Activated CD4-positive, alpha-beta memory T cell treated with anti-CD3 and anti-CD28 coated beads, Interleukin-2, amount 10 ng/mL, durations not matched to agents 7 days and 5 days (primary cell): ENCODE data around the gene BAZ2B. TPM values are rescaled to one million over a fixed set of nuclear protein-coding genes. Genes with fewer than 3 reads are reported as not detected.

Experiments used
- CTCF ChIA-PET: fragments of 350-600 bp; sonication (Branson Sonifier 250); formaldehyde crosslinking; loops from one replicate; lab custom pipeline; 2021; ENCODE audit warnings: antibody characterized with exemption, inconsistent platforms; lab: Charles Lee
- POLR2A ChIA-PET: fragments of 350-600 bp; sonication (Branson Sonifier 250); formaldehyde crosslinking; loops from one replicate; lab custom pipeline; 2021; ENCODE audit warnings: antibody characterized with exemption; lab: Charles Lee
- DNase-seq: peaks from one replicate; pipeline ENCODE4 v3.0.0-alpha.2; 2020
- H3K27ac Mint-ChIP-seq: one replicate; pipeline ENCODE4 v1.8.0; 2021; ENCODE audit warnings: mild to moderate bottlenecking, mixed read lengths
- H3K27me3 Mint-ChIP-seq: one replicate; pipeline ENCODE4 v1.8.0; 2021; ENCODE audit warnings: mixed read lengths
- H3K36me3 Mint-ChIP-seq: one replicate; pipeline ENCODE4 v1.8.0; 2021; ENCODE audit warnings: low read depth, mixed read lengths
- H3K4me1 Mint-ChIP-seq: one replicate; pipeline ENCODE4 v1.8.0; 2021; ENCODE audit warnings: mixed read lengths
- H3K4me3 Mint-ChIP-seq: one replicate; pipeline ENCODE4 v1.8.0; 2021; ENCODE audit warnings: mild to moderate bottlenecking, mixed read lengths
- H3K9me3 Mint-ChIP-seq: one replicate; pipeline ENCODE4 v1.8.0; 2021; ENCODE audit warnings: mixed read lengths
- total RNA-seq, 2 experiments: library from RNA; stranded (reverse); gene quantifications; one replicate each; pipeline ENCODE4 v1.2.3, GENCODE V29; 2021

Gene BAZ2B
- total RNA-seq, 2 experiments from 2014 or later: 8.5 to 9.8 TPM

DNA sequence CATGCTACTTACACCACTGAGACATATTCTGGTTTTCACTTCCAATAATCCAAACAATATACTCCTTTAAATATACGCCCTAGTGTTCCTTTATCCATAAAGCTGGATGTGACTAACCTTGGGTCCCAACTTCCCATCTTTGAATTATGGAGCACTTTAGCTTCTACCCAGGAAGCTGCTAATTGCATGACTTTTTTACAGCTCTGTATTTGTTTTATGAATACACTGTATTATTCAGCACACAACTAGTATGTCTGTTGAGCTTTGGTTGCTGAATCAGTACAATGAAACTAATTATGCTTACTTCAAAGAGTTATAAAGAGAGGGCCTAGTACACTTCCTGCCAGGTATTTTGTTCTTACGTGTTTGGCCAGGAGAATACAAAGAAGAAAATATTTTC is 118.5 kb downstream of the BAZ2B start:
- peaks cover 12% of the 10 kb centered on the region for H3K4me1 Mint-ChIP-seq
- CTCF ChIA-PET: no interaction called here
- no peak overlapping the region for H3K27ac Mint-ChIP-seq

DNA sequence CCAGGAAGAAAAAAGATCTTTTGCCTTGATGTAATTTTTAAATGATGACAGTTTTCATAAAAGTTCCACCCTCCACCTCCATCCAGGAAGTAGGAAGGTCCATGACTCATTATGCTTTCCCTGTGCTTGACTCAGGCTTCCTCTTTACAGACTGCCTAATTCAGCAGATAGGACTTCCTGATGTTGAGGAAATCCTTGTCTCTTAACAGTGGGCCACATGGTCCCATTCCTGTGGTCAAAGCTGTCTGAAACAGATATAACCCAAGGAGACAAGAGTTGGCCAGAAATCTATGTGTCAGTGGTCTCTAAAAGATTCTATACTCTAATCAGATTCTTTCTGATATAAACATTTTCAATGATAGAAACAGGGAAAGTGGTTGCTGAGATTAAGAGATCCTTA is 119.1 kb downstream of the BAZ2B start:
- Mint-ChIP-seq H3K4me1 (peaks cover 12% of the 10 kb centered on the region), H3K36me3 (no peaks in the 10 kb centered on the region), H3K27ac (no peak overlapping the region), H3K4me3 (no peak overlapping the region), H3K27me3 (no peaks in the 10 kb centered on the region), H3K9me3 (peaks cover 2% of the 10 kb centered on the region)
- ChIA-PET CTCF (no interaction called here), POLR2A (no interaction called here)
- DNase-seq: no peak

More for the DNA sequence above, 118.5 kb downstream of the BAZ2B start:
- Mint-ChIP-seq H3K4me3 (no peak overlapping the region), H3K9me3 (peaks cover 2% of the 10 kb centered on the region), H3K36me3 (no peaks in the 10 kb centered on the region), H3K27me3 (no peaks in the 10 kb centered on the region)
- DNase-seq: no peak
- POLR2A ChIA-PET: no interaction called here

DNA sequence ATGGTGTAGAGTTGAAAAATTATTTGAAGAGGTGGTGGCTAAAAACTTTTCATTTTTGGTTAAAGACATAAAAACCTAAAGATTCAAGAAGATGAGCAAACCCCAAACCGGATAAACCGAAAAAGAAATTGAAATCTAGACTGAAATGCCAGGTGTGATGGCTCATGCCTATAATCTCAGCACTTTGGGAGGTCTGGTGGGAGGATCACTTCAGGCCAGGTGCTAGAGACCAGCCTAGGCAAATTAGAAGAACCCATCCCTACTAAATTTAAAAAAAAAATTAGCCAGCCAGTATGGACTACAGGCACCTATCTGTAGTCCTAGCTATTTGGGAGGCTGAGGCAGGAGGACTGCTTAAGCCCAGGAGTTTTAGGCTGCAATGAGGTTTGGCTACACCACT is 126.9 kb downstream of the BAZ2B start:
- ChIA-PET CTCF (no interaction called here), POLR2A (no interaction called here)
- Mint-ChIP-seq H3K36me3 (peaks cover 3% of the 10 kb centered on the region), H3K27ac (no peak overlapping the region), H3K4me1 (no peaks in the 10 kb centered on the region), H3K27me3 (no peaks in the 10 kb centered on the region), H3K9me3 (no peaks in the 10 kb centered on the region), H3K4me3 (no peak overlapping the region)
- DNase-seq: no peak

DNA sequence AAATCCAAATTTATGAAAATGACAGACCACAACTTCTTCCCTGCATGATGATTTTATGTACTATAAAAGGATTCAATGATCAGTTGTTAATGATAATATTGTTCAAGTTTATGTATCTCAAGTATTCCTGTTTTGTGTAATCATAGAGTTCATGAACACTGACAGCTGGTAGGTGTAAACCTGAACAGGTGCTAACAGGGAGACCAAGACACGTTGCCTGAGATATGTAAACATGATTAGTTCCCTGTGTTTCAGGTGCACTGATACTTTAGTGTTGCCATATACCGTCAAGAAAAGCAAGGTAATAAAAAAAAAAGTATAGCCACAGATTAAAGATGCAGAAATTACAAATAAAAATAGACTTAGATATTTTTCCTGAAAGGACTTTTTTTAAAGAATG is 131.8 kb downstream of the BAZ2B start:
- Mint-ChIP-seq H3K27ac (no peak overlapping the region), H3K9me3 (no peaks in the 10 kb centered on the region), H3K27me3 (no peaks in the 10 kb centered on the region), H3K4me1 (no peaks in the 10 kb centered on the region), H3K4me3 (no peak overlapping the region), H3K36me3 (peaks cover 3% of the 10 kb centered on the region)
- CTCF ChIA-PET: no interaction called here
- DNase-seq: no peak
- POLR2A ChIA-PET: no interaction called here

DNA sequence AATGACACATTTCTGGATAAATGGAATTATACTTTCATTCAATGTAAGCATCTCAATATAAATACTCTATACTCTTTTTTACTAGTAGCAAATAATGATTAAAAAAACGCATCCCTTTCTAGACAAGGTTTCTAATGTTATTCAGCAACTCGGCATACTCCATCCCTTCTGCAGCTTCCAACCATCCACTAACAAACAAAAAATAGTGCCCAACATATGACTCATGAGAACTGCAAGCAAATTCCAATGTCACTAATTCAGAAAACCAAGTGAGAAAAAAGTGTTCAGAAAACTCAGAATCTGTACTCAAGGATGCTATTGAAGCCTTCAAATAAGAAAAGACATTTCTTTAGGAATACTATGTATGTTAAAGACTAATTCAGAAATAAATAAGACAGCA is 140.0 kb downstream of the BAZ2B start:
- no peak overlapping the region for H3K27ac Mint-ChIP-seq
- peaks cover 9% of the 10 kb centered on the region for H3K36me3 Mint-ChIP-seq
- no peak overlapping the region for H3K4me3 Mint-ChIP-seq
- DNase-seq: no peak
- H3K4me1 Mint-ChIP-seq: no peaks in the 10 kb centered on the region
- ChIA-PET POLR2A (no interaction called here), CTCF (no interaction called here)
- peaks cover 8% of the 10 kb centered on the region for H3K9me3 Mint-ChIP-seq
- no peaks in the 10 kb centered on the region for H3K27me3 Mint-ChIP-seq

DNA sequence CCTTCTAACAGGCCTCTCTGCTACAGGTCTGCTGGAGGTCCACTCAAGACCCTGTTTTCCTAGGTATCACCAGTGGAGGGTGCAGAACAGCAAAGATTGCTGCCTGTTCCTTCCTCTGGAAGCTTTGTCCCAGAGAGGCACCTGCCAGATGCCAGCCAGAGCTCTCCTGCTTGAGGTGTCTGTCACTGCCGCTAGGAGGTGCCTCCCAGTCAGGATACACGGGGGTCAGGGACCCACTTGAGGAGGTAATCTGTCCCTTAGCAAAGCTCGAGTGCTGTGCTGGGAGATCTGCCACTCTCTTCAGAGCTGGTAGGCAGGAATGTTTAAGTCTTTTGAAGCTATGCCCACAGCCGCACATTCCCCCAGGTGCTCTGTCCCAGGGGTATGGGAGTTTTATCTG is 140.6 kb downstream of the BAZ2B start:
- ChIA-PET POLR2A (no interaction called here), CTCF (no interaction called here)
- DNase-seq: no peak
- Mint-ChIP-seq H3K4me1 (no peaks in the 10 kb centered on the region), H3K9me3 (peaks cover 8% of the 10 kb centered on the region), H3K27ac (no peak overlapping the region), H3K27me3 (no peaks in the 10 kb centered on the region), H3K4me3 (no peak overlapping the region), H3K36me3 (peaks cover 9% of the 10 kb centered on the region)

DNA sequence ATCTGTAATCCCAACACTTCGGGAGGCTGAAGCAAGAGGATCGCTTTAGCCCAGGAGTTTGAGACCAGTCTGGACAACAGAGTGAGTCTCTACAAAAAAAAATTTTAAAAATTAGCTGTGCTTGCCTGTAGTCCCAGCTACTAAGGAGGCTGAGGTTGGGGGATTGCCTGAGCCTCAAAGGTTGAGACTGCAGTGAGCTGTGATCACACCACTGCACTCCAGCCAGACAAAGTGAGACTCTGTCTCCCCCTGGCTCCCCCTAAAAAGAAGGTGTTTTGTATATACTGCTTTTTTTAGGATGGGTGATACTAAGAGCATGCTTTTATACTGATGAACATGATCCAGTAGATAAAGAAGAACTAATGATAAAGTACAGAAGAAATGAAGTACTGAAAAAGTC is 145.0 kb downstream of the BAZ2B start:
- Mint-ChIP-seq H3K4me3 (no peak overlapping the region), H3K27ac (no peak overlapping the region), H3K9me3 (peaks cover 15% of the 10 kb centered on the region), H3K4me1 (no peaks in the 10 kb centered on the region), H3K27me3 (no peaks in the 10 kb centered on the region), H3K36me3 (peaks cover 4% of the 10 kb centered on the region)
- DNase-seq: no peak
- ChIA-PET CTCF (no interaction called here), POLR2A (no interaction called here)

DNA sequence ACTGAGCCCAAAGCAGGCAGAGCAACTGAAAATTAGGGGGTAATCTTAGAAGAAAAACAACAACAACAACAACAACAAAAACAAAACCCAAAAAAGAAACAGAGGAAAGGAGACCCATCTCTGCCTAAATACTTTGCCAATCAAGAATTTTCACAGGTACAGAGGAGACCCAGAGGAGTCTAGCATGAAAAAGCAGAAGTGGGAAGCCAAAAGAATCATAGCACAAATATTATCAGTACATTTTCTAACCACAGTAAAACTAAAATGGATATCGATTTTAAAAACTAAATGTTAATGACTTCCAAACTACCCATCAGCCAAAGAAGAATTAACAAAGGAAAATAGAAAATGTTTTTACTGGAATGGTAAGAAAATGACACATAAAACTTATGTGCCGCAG is 148.1 kb downstream of the BAZ2B start:
- Mint-ChIP-seq H3K4me3 (no peak overlapping the region), H3K27me3 (no peaks in the 10 kb centered on the region), H3K4me1 (no peaks in the 10 kb centered on the region), H3K9me3 (peaks cover 8% of the 10 kb centered on the region), H3K27ac (no peak overlapping the region), H3K36me3 (no peaks in the 10 kb centered on the region)
- no peak for DNase-seq
- ChIA-PET CTCF (no interaction called here), POLR2A (no interaction called here)

DNA sequence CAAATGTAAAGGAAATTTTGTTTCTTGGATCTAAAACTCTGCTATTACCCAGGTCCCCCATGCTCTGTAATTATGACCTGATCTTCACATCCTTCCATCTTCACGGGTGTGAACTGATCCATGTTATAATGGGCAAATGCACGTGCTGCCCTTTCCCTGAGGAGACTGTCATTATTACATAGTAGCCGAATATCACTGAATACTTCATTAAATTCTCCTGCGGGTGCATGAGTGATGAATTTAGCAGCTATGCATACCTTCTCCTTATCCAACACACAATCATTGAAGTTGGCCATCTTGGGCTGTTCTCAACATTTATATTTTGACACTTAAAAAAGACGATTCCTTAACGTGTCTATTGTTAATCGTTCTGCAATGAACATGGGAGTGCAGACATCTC is 153.4 kb downstream of the BAZ2B start:
- peaks cover under 1% of the 10 kb centered on the region for H3K4me1 Mint-ChIP-seq
- no peaks in the 10 kb centered on the region for H3K27me3 Mint-ChIP-seq
- ChIA-PET POLR2A (no interaction called here), CTCF (no interaction called here)
- no peak overlapping the region for H3K27ac Mint-ChIP-seq
- peaks cover 3% of the 10 kb centered on the region for H3K9me3 Mint-ChIP-seq
- H3K36me3 Mint-ChIP-seq: no peaks in the 10 kb centered on the region
- no peak for DNase-seq
- H3K4me3 Mint-ChIP-seq: no peak overlapping the region

DNA sequence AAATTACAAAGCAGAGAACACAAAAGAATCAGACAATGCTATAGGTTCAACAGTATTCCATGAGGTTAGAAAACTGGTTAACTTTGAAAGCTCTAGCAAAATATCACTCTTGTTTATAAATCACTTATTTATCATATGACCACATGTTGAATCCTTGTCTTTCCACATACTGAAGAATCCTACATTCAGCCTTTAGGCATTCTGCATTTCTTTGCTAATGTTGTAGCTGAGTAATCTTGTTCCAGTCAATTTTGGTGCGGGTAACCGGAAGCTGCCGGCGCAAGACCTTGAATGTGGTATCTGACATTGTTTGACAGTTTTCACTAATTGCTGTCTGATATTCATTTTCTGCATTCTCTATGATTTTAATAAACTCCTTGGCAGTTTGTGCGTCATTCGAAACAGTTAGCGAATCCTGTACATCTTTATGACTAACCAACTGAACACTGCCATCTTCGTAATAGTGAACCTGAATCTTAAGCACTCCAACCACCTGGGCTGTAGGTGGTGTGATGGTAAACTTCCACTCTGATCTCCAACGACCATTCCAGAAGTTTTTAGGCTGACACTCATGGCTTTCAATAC is 154.1 kb downstream of the BAZ2B start:
- CTCF ChIA-PET: no interaction called here
- no peaks in the 10 kb centered on the region for H3K27me3 Mint-ChIP-seq
- H3K4me1 Mint-ChIP-seq: peaks cover 7% of the 10 kb centered on the region
- no peak overlapping the region for H3K27ac Mint-ChIP-seq
- H3K4me3 Mint-ChIP-seq: no peak overlapping the region
- no peaks in the 10 kb centered on the region for H3K9me3 Mint-ChIP-seq
- no peak for DNase-seq
- POLR2A ChIA-PET: no interaction called here
- no peaks in the 10 kb centered on the region for H3K36me3 Mint-ChIP-seq

DNA sequence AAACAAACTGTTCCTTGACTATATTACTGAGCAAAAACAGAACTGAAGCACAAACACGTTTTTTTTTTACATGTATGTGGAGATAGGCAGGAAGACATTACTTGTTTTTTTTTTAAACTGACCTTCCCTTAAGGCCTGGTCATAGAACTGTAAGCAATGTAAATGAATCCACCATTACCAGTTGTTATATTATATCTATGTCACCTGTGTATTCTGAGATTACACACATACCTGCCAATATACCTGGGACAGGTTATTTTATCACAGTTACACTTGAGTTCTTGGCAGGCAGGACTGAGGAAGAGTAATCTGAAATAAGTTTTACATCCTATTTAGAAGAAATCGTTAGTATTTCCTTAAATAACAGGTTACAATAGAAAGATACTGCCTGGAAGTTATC is 155.3 kb downstream of the BAZ2B start:
- no peaks in the 10 kb centered on the region for H3K36me3 Mint-ChIP-seq
- H3K4me1 Mint-ChIP-seq: peaks cover 14% of the 10 kb centered on the region
- POLR2A ChIA-PET: no interaction called here
- H3K27ac Mint-ChIP-seq: no peak overlapping the region
- no peaks in the 10 kb centered on the region for H3K27me3 Mint-ChIP-seq
- no peak for DNase-seq
- no peak overlapping the region for H3K4me3 Mint-ChIP-seq
- CTCF ChIA-PET: no interaction called here
- H3K9me3 Mint-ChIP-seq: no peaks in the 10 kb centered on the region

DNA sequence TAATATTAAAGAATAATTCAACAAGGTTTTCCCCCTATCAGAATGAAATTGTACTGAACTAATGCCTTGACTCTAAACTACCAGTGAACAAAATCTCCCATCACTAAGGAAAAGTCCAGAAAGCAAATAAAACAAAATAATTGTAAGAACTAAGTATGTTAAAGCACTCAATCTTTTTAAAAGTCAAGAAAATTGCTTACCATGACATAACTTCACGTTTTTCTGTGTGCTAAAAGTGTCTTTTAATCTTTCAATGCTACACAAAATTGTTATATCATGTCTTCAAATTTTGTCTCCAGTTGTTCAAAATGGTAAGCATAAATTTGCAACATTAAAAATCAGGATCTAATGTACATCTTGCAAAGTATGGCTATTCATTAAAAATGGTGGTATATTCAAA is 156.1 kb downstream of the BAZ2B start:
- no peak overlapping the region for H3K4me3 Mint-ChIP-seq
- DNase-seq: no peak
- no peaks in the 10 kb centered on the region for H3K36me3 Mint-ChIP-seq
- no peaks in the 10 kb centered on the region for H3K27me3 Mint-ChIP-seq
- peaks cover 17% of the 10 kb centered on the region for H3K4me1 Mint-ChIP-seq
- POLR2A ChIA-PET: no interaction called here
- no peaks in the 10 kb centered on the region for H3K9me3 Mint-ChIP-seq
- CTCF ChIA-PET: no interaction called here
- no peak overlapping the region for H3K27ac Mint-ChIP-seq

DNA sequence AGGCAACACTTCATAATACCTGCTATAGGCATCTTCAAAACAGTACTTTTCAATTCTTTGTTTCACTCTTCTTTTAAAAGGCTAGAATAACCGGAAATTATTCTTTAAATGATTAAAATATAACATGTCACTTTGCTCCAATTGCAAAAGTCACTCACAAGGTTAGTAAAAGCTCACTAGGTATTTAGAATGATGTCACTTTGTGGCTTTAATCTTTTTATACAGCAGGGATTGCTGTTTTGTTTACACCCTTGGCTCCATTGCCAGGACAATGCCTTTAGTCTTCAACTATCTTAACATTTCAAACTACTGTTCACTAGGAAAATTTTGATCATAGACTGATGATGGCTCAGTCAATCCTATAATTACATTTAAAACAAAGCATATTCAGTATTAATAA is 157.1 kb downstream of the BAZ2B start:
- no peaks in the 10 kb centered on the region for H3K9me3 Mint-ChIP-seq
- POLR2A ChIA-PET: no interaction called here
- H3K27ac Mint-ChIP-seq: no peak overlapping the region
- CTCF ChIA-PET: no interaction called here
- peaks cover 17% of the 10 kb centered on the region for H3K4me1 Mint-ChIP-seq
- no peak for DNase-seq
- no peaks in the 10 kb centered on the region for H3K36me3 Mint-ChIP-seq
- H3K27me3 Mint-ChIP-seq: no peaks in the 10 kb centered on the region
- H3K4me3 Mint-ChIP-seq: no peak overlapping the region

DNA sequence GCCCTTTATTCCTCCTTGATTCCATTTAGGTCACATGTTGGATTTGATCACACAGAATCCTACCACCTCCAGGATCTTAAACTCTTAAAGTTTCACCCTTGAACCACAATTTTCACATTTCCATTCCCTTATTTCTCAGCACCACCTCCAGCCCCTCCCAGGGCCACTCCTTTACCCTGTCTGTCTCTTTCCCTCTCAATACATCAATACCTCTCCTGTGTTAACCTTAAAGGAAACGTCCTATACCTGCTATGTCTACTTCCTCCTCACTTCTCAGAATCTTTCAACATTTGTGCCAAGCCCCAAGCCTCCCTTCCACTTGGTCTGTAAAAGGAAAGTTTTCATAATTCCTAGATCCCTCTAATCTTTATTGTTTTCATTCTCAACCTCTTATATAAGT is 158.8 kb downstream of the BAZ2B start:
- DNase-seq: no peak
- H3K4me1 Mint-ChIP-seq: peaks cover 17% of the 10 kb centered on the region
- ChIA-PET CTCF (no interaction called here), POLR2A (no interaction called here)
- H3K27ac Mint-ChIP-seq: no peak overlapping the region
- no peak overlapping the region for H3K4me3 Mint-ChIP-seq
- no peaks in the 10 kb centered on the region for H3K9me3 Mint-ChIP-seq
- H3K27me3 Mint-ChIP-seq: no peaks in the 10 kb centered on the region
- H3K36me3 Mint-ChIP-seq: no peaks in the 10 kb centered on the region
